KMS-11 (cell line): Measurements from ENCODE around the gene DYRK1A.
A peak's percentile ranks its signal among the peaks of the same experiment; 100 is the strongest.

Experiments
- H2AFZ ChIP-seq: fragments of 200-600 bp; sonication (generic); 2 replicates; pipeline ENCODE4 v1.6.1; 2016; ENCODE audit warnings: antibody characterized with exemption, mixed run types, low read depth
- H3K27ac ChIP-seq: fragments of 200-600 bp; sonication (generic); 2 replicates; pipeline ENCODE4 v1.6.1; 2016; ENCODE audit warnings: mild to moderate bottlenecking, mixed run types
- H3K27me3 ChIP-seq: fragments of 200-600 bp; sonication (generic); 2 replicates; pipeline ENCODE4 v1.6.1; 2017; ENCODE audit warnings: mild to moderate bottlenecking, low read depth, mixed run types, moderate library complexity; ENCODE audit not compliant: insufficient read depth
- H3K36me3 ChIP-seq: fragments of 200-600 bp; sonication (generic); 2 replicates; pipeline ENCODE4 v1.6.1; 2017; ENCODE audit warnings: mild to moderate bottlenecking, mixed run types; ENCODE audit not compliant: insufficient read depth
- H3K4me1 ChIP-seq: fragments of 200-600 bp; sonication (generic); 2 replicates; pipeline ENCODE4 v1.6.1; 2016; ENCODE audit warnings: mild to moderate bottlenecking, low read depth, mixed run types; ENCODE audit not compliant: poor library complexity, severe bottlenecking
- H3K4me2 ChIP-seq: fragments of 200-600 bp; sonication (generic); 2 replicates; pipeline ENCODE4 v1.7.0; 2016; ENCODE audit warnings: mild to moderate bottlenecking, mixed run types
- H3K4me3 ChIP-seq: fragments of 200-600 bp; sonication (generic); IDR thresholded peaks from 2 replicates; pipeline ENCODE4 v1.6.1; 2017; ENCODE audit warnings: low read depth, low read length, mixed read lengths; ENCODE audit not compliant: insufficient read depth
- H3K79me2 ChIP-seq: fragments of 200-600 bp; sonication (generic); 2 replicates; pipeline ENCODE4 v1.6.1; 2016; ENCODE audit warnings: low read depth, mixed run types; ENCODE audit not compliant: insufficient read depth
- H3K9ac ChIP-seq: fragments of 200-600 bp; sonication (generic); 2 replicates; pipeline ENCODE4 v1.6.1; 2016; ENCODE audit warnings: mild to moderate bottlenecking, mixed run types
- H4K20me1 ChIP-seq: fragments of 200-600 bp; sonication (generic); 2 replicates; pipeline ENCODE4 v1.6.1; 2016; ENCODE audit warnings: mild to moderate bottlenecking, mixed run types; ENCODE audit not compliant: insufficient read depth
- TF ChIP-seq, protein P1 (sequence below): fragments of 200-600 bp; sonication (generic); conservative IDR thresholded peaks from 2 replicates; pipeline ENCODE4 v1.6.1; 2017; ENCODE audit warnings: low read depth, mild to moderate bottlenecking, antibody characterized with exemption, low read length, moderate library complexity, mixed read lengths

The DYRK1A gene

DNA sequence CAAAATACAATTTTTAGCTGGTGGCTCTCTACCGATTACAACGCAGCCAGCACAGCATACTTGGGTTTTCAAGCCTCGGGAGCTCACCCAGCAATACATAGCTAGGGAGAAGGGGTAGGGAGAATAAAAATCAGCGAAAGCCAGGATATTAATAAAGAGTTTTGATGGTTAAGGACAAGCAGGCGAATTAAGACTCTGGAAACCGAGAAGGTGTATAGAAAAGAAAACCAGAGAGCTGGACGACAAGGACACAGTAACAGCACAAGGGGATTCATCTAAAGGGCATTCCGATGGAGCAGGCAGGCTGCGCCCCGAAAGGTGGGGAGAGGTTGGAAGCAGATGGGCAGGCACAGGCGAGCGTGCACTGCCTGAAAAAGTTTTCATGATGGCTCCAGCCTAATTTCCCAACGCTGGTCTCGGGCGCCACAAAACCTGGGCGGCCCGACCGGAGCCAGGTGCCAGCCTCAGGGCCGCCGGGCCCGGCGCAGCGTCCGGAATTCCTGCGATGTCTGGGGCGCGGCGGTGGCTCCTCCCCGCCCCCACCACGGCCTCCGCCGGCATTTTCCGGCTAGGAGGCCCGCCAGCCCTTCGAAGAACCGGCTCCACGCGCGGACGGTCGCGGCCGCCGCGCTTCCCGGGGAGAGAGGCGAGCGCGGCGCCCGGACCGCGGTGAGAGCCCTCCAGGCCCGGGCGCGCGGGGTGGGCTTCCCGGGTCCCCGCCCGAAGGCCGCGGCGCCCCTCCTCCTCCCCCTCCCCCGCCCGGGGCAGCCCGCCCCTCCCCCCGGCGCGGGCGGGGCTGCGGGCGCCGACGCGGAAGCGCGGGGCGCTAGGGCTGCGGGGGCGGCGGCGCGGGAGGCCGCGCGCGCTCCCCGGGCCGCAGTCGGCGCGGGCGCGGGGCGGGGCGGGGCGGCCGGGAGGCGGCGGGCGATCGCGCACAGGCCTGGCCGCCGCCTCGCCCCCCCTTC, 774 bp upstream of the DYRK1A start:
- TF ChIP-seq, protein P1, sequence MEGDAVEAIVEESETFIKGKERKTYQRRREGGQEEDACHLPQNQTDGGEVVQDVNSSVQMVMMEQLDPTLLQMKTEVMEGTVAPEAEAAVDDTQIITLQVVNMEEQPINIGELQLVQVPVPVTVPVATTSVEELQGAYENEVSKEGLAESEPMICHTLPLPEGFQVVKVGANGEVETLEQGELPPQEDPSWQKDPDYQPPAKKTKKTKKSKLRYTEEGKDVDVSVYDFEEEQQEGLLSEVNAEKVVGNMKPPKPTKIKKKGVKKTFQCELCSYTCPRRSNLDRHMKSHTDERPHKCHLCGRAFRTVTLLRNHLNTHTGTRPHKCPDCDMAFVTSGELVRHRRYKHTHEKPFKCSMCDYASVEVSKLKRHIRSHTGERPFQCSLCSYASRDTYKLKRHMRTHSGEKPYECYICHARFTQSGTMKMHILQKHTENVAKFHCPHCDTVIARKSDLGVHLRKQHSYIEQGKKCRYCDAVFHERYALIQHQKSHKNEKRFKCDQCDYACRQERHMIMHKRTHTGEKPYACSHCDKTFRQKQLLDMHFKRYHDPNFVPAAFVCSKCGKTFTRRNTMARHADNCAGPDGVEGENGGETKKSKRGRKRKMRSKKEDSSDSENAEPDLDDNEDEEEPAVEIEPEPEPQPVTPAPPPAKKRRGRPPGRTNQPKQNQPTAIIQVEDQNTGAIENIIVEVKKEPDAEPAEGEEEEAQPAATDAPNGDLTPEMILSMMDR = no peak
- Histone ChIP-seq H3K4me3 (peak overlapping the region; percentile 37), H3K79me2 (peaks cover 31% of the 10 kb centered on the region), H4K20me1 (peaks cover 26% of the 10 kb centered on the region), H3K4me1 (peaks cover 31% of the 10 kb centered on the region), H3K4me2 (peak overlapping the region; percentile 86), H3K27me3 (no peaks in the 10 kb centered on the region), H3K9ac (peak overlapping the region; percentile 77), H2AFZ (peak overlapping the region; percentile 84), H3K36me3 (no peaks in the 10 kb centered on the region), H3K27ac (peak overlapping the region; percentile 99)

DNA sequence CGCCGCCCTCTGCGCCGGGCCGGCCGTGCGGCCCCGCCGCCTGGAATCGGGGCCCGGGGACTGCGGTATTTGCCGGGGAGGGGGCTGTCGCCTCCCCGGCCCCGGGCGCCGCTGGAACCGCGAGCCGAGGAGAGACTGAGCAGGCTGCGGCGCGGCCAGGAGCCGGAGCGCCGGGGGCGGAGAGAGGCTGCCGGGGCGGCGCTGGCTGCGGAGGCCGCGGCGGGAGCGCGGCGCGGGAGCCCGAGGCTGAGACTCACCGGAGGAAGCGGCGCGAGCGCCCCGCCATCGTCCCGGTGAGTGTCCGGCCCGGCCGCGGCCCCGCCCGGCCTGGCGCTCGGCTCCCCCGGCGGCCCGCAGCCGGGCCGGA, 746 bp downstream of the DYRK1A start:
- H3K36me3 ChIP-seq = no peaks in the 10 kb centered on the region
- peak overlapping the region; percentile 98 for H3K9ac ChIP-seq
- H2AFZ ChIP-seq = no peak overlapping the region
- no peak overlapping the region for H3K4me3 ChIP-seq
- H3K4me1 ChIP-seq = peaks cover 47% of the 10 kb centered on the region
- TF ChIP-seq, protein P1 = no peak
- peaks cover 41% of the 10 kb centered on the region for H4K20me1 ChIP-seq
- H3K79me2 ChIP-seq = peaks cover 46% of the 10 kb centered on the region
- no peak overlapping the region for H3K4me2 ChIP-seq
- no peaks in the 10 kb centered on the region for H3K27me3 ChIP-seq
- peak overlapping the region; percentile 99 for H3K27ac ChIP-seq

DNA sequence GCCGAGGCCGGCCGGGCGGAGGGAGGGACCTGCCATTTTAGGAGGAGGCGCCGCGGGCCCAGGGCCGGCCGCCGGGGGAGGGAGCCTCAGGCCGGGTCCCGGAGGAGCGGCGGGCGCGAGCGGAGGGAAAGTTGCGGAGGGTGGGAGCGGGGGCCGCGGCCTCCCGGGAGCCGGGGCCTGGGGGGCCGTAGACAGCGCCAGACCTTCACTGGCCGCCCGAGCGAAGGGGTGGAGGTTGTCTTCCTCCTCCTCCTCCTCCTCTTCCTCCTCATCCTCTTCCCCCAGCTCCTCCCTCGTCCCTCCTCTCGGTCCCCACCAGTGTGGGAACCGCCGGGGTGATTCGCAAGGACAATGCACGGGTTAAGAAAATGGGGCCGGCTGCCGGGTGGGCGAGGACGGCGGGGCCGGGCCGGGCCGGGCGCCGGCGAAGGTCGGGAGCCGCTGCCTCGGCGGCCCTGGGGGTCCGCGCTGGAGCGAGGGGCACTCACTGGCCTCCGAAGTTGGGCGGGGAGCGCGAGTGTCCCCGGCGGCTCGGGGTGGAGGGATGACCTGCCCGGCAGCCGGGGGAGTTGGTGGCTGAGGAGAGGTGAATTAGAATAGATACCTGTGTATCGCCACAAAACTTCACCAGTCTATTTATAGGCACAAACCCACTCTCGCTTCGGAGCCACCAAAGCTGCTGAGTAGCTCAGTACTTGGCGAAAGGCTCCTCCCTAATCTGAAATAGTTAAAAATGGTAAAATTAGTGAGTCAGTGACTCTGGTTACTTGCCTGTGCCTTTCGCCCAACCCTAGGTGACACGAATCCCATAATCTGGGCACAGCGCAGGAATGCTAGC, 1.3 kb downstream of the DYRK1A start:
- Histone ChIP-seq H3K4me2 (peak overlapping the region; percentile 63), H3K27ac (peak overlapping the region; percentile 99), H4K20me1 (peaks cover 47% of the 10 kb centered on the region), H2AFZ (no peak overlapping the region), H3K9ac (peak overlapping the region; percentile 98), H3K79me2 (peaks cover 53% of the 10 kb centered on the region), H3K36me3 (no peaks in the 10 kb centered on the region), H3K27me3 (no peaks in the 10 kb centered on the region), H3K4me3 (peak overlapping the region; percentile 56), H3K4me1 (peaks cover 51% of the 10 kb centered on the region)
- TF ChIP-seq, protein P1 = no peak

DNA sequence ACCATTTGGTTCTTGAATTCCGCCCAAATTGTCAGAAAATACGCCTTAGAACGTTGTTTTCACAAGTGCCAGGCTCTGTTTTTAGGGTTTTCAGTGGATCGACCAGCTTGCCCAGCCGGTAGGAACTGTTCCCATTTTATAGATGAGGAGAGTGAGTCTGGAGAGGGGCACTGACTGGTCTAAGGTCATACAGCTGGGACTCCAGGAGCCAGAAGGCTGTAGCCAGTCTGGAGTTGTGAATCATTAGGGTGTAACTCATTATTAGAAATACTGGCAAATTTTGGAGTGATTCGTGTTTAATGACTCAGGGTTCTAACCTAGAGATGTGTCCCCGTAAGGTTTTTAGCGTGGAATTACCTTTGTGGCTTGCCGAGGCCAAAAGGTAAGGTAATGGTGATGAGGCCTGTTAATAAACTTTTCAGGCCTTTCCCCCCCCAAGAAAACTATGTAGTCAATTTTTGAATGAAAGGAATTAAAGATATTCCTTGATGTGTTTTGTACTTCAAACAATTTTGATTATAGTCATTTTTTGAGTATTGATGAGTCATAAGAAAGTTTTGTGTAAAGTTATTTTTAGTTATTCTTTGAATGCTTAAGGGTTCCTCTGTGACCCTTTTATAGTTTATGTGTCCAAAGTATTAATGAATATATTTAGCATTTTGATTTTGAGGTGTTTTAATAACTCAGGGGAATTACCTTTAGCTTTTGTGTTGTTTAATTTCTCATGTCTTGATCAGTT, 2.1 kb downstream of the DYRK1A start:
- Histone ChIP-seq H3K79me2 (peaks cover 60% of the 10 kb centered on the region), H3K27me3 (no peaks in the 10 kb centered on the region), H3K4me2 (peak overlapping the region; percentile 63), H2AFZ (no peak overlapping the region), H4K20me1 (peaks cover 55% of the 10 kb centered on the region), H3K27ac (peak overlapping the region; percentile 99), H3K36me3 (no peaks in the 10 kb centered on the region), H3K9ac (peak overlapping the region; percentile 98), H3K4me1 (peaks cover 57% of the 10 kb centered on the region), H3K4me3 (peak overlapping the region; percentile 56)
- TF ChIP-seq, protein P1 = no peak
